COLO829 (cell line): ENCODE data around the gene MYT1.
"Not testable (repeated sequence)": the region's sequence is repeated elsewhere in the genome, so short reads cannot be mapped to it uniquely, and the experiment has no call there.

Experiments used
- DNase-seq: peaks from one replicate; pipeline ENCODE4 v3.0.0; 2012; ENCODE audit warnings: low spot score

The MYT1 gene

GRCh38 chr20:64234291-64234791, 70.1 kb downstream of the MYT1 start:
- no peak for DNase-seq

DNA sequence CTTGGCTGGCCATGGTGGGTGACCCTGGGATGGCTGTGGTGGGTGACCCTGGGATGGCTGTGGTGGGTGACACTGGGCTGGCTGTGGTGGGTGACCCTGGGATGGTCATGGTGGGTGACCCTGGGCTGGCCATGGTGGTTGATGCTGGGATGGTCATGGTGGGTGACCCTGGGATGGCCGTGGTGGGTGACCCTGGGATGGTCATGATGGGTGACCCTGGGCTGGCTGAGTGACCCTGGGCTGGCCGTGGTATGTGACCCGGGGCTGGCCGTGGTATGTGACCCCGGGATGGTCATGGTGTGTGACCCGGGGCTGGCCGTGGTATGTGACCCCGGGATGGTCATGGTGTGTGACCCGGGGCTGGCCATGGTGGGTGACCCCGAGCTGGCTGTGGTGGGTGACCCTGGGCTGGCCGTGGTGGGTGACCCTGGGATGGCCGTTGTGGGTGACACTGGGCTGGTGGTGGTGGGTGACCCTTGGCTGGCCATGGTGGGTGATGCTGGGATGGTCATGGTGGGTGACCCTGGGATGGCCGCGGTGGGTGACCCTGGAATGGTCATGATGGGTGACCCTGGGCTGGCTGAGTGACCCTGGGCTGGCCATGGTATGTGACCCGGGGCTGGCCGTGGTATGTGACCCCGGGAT, 70.8 kb downstream of the MYT1 start:
- not testable (repeated sequence) for DNase-seq

DNA sequence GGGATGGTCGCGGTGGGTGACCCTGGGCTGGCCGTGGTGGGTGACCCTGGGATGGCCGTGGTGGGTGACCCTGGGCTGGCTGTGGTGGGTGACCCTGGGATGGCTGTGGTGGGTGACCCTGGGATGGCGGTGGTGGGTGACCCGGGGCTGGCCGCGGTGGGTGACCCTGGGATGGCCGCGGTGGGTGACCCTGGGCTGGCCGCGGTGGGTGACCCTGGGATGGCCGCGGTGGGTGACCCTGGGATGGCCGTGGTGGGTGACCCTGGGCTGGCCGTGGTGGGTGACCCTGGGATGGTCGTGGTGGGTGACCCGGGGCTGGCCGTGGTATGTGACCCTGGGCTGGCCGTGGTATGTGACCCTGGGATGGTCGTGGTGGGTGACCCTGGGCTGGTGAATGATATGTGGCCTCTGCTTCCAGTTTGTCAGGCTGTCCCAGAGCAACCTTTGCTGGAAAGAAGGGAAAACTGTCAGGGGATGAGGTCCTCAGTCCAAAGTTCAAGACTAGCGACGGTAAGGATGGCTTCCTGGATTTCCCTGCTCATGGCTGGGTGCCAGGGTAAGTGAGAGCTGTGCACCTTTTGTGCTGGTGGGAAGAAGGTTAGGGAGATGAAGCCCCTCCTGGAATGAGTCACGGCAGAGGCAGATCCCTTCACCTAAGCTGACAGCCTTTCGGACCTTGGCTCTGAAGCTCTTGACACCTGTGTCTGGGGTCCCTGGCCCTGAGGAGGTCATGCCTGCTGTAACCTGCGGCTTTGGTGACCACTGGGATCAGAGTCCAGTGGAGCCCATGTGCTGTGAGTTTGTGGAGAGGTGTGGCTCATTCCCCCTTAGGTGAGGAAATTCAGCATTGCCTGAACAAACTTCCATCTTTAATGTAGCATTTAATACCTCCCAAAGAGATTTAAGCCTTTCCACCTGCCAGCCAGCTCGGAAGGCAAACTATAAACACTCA, 72.2 kb downstream of the MYT1 start:
- no peak for DNase-seq

GRCh38 chr20:64237316-64237715, 73.1 kb downstream of the MYT1 start:
- DNase-seq: no peak

- no peak for DNase-seq
These were observed 74.0 kb downstream of the MYT1 start for GRCh38 chr20:64238115-64238825.

DNA sequence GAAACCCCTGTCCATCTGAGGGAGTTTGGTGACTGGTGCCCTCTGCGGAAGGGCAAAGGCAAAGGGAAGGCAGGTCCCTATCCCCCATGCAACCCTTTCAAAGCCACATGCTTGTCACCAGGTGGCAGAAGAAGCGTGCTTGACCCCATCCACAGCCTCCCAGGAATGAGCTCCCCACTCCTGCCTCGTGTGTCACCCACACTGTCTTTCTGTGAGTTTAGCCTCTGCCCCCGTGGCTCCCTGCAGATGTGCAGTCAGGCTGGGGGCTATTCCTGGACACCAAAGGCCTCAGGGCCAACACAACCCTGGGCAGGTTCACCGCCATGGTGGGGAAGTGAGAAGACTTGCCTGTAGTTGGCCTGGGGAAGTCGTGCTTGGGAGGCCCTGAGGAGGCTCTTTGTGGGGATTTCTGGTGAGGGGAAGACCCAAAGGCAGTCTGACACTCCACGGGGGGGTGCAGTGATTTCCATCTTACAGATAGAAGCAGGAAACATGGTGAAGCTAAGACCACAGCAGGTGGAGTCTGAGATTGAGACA, 74.7 kb downstream of the MYT1 start:
- no peak for DNase-seq

DNA sequence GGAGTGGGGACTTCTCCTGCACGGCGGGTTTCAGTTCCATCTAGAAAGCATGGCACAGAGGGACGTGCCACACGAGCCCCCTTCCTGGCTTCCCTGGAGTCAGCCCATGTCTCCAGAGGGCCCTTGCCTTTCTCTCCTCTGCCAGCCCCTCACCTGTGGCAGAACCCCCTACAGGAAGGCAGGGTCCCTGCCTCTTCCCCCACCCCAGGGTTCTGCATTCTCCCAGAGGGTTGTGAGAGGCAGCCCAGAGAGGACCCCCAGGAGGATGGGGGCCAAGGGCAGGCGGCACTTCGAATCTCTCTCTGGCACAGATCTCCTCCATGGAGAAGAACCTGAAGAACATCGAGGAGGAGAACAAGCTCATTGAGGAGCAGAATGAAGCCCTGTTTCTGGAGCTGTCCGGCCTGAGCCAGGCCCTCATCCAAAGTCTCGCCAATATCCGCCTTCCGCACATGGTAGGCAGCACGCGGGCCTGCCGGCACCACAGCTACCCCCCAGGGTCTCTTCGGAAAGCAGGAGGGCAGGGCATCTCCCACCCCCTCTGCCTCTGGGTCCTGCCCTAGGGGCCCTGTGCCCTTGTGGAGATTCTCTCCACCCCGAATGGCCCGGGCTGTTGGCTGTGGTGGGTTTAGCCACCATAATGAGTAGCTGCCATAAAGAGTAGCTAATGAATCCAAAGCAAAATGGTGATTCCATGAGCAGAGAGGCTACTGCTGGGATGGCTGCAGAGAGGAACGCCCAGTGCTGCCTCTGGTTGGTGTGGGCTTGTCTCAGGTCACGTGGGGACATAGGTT, 75.4 kb downstream of the MYT1 start:
- DNase-seq: no peak

- no peak for DNase-seq
These were observed 76.2 kb downstream of the MYT1 start for GRCh38 chr20:64240243-64241015.

- no peak for DNase-seq
These were observed 76.8 kb downstream of the MYT1 start for GRCh38 chr20:64241061-64241460.

DNA sequence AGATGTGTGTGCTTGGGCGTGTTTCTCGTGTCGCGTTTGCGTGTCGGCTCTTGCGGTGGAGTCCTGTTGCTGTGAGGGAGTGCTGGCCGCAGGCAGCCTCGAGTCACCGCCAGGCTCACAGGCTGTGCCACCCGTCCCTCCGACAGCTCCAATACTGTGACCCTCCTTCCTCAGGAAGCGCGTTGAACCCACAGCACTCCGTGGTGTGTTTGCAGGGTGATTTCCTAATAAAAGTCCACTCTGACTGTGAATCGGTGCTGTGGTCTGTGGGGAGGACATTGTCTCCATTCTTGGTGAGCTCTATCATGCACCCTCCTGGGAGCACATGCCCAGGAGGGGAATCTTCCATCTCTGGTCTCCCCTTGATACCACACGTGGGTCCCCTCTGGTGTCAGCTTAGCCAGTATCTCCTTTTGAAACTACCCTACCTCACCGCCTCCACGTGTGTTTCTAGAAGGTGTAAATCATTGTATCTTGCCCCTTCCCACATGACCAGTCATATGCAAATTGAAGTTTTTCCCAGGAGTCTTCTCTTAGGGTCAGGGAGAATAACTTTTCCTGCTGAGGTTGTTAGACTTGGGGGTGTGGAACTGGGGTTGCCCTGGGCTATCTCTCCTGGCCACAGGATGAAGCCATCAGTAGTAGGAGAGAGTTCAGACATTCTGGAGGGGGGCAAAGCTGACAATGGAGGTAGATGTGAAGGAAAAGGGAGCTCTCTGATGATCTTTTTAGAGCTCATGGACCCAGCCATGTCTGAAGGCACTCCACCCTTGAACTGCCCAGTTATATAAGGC, 77.9 kb downstream of the MYT1 start:
- no peak for DNase-seq

DNA sequence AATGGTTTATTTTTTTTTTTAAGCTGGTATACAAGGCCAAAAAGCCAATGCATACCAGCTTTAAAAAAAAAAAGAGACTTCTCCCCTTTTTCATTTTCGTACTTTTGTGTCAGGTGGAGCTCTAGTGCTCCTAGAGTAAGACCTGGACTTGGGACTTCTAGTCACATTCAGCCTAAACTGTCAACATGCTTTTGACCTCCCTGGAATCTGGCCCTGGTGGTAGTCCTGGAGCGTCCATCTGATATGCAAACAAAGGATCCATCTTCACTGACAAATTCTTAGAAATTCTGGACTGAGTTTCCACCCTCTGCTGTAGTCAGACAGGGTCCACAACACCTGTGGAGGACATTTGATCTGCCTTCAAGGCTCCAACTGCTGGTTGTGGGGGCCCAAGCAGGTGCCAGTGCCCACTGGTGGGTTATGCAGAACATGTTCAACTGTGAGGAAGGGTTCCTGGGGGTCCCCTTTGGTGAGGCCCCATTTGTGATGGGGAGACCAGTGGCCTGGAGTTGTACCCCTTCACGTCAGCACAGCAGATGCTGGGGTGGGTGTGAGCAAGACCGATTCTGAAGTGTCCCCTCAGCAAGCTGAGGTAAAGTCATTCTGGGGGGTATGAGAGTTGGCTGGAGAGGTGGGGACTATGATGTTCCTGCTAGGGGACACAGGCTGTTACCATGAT, 78.7 kb downstream of the MYT1 start:
- DNase-seq: no peak

GRCh38 chr20:64244281-64244805, 80.1 kb downstream of the MYT1 start:
- DNase-seq: no peak

DNA sequence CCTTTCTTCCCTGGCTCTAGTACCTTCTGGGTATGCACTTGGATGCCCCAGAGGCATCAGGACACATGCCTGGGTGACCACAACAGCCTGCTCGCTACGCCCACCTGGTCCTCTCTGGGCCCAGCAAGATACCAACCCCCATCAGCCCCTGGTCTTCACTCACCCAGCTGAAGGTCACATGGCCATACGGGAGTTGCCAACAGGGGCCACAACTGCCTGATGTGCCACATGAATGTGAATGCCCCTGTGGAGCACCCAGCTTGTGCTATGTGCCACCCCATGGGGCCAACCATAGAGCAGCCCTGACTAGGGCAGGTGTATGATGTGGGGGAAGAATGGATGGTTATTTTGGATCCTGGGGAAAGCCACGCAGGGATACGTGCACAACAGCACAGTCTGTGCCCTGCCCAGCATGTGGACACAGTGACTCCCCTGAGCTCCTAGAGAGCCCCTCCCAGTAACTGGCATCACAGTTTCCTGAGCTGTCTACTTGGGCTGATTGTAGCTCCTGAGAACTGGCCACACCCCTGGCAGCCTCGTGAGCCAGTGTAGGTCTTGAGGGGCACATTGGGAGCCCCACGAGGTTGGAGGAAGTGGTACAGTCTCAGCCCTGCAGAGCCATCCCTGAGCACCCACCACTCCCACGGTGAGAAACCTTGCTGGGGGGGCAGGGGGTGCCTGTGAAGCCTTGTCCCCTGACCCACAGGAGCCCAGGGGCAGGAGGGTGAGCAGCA, 80.8 kb downstream of the MYT1 start:
- DNase-seq: no peak

GRCh38 chr20:64245746-64246595, 81.7 kb downstream of the MYT1 start:
- DNase-seq: no peak

DNA sequence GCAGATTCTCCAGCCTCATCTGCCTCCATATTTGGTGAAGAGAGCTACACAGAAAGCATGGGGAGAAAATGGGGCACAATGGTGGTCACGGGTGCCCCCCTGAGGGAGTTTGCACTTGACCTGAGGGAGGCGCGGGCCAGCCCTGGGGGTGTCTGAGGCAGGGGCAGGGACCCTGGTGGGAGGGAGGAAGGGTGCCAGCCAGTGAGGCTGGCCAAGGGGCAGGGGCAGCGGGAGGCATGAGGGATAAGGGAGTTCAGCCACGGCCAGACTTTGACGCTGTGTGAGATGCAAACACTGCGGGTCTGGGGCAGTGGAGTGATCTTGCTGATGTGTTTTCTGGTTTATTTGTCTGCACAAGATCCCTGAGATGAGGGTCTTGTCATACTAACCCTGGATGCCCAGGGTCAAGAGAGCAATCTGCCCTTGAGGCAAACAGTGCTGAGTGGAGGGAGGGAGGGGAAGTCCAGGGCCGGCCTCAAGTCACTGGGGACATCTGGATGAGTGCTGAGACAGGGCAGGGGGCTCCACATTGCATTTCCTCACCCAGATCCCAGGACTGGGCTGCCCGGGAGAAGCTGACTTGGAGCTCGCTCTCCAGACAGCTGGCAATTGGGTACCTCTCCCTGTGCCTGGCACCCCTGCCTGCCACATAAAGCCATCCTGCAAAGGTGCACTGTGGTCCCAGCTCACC, 82.5 kb downstream of the MYT1 start:
- DNase-seq: no peak

GRCh38 chr20:64247307-64247618, 83.0 kb downstream of the MYT1 start:
- DNase-seq: no peak
